GM12891 (cell line): Measurements from ENCODE around the gene KRT37.

ENCODE experiments used
- POLR2A ChIP-seq: IDR thresholded peaks from 2 replicates; pipeline ENCODE4 v1.6.1; 2011; ENCODE audit warnings: low read depth, low read length, control low read depth
- POLR2AphosphoS5 ChIP-seq: IDR thresholded peaks from 2 replicates; pipeline ENCODE4 v1.6.1; 2011; ENCODE audit warnings: low read depth, low read length, control low read depth
- SPI1 ChIP-seq: IDR thresholded peaks from 2 replicates; pipeline ENCODE4 v1.6.1; 2011; ENCODE audit warnings: low read depth, low read length, control low read depth

DNA sequence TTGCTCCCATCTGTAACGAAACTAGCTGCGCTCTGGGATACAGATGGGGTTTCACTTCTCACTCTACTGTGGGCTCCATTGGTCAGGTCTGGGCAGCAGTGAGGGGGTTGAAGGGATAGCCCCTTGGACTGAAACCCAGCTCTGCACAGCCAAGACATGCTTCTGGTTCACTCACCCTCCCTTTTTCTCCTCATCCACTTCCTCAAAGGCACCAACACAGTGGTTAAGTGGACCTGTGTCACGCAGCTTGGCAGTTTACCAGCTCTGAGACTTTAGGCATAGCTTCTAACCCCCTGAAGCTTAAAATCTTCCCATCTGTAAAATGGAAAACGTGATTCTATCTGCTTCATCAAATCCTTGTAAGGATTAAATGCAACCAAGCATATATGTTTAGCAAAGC, 27.9 kb upstream of the KRT37 start:
- TF ChIP-seq POLR2AphosphoS5 (no peak), SPI1 (no peak), POLR2A (no peak)
